H9 (cell line): ENCODE measurements around the gene MMP23B. TPM values are rescaled to one million over a fixed set of nuclear protein-coding genes. Genes with fewer than 3 reads are reported as not detected.
A peak's percentile ranks its signal among the peaks of the same experiment; 100 is the strongest.

Experiments used
- DNase-seq: peaks from one replicate; pipeline ENCODE4 v3.0.0-alpha.2; 2017
- H2AFZ ChIP-seq: one replicate; pipeline ENCODE4 v1.6.1; 2013; ENCODE audit warnings: mild to moderate bottlenecking, low read length, control low read depth, moderate library complexity
- H2AK5ac ChIP-seq: 2 replicates; pipeline ENCODE4 v1.6.1; 2013; ENCODE audit warnings: low read length, control low read depth, mixed read lengths; ENCODE audit not compliant: insufficient read length
- H2BK120ac ChIP-seq: one replicate; pipeline ENCODE4 v1.6.1; 2013; ENCODE audit warnings: low read depth, mild to moderate bottlenecking, low read length, control low read depth, inconsistent platforms; ENCODE audit not compliant: poor library complexity, severe bottlenecking
- H2BK12ac ChIP-seq: 2 replicates; pipeline ENCODE4 v1.6.1; 2013; ENCODE audit warnings: low read length, control low read depth, mixed read lengths, low read depth; ENCODE audit not compliant: insufficient read length
- H2BK15ac ChIP-seq: 2 replicates; pipeline ENCODE4 v1.6.1; 2013; ENCODE audit warnings: low read depth, low read length, control low read depth
- H2BK20ac ChIP-seq: one replicate; pipeline ENCODE4 v1.6.1; 2013; ENCODE audit warnings: low read depth, mild to moderate bottlenecking, low read length, control low read depth, inconsistent platforms; ENCODE audit not compliant: poor library complexity, severe bottlenecking
- H2BK5ac ChIP-seq: 2 replicates; pipeline ENCODE4 v1.6.1; 2013; ENCODE audit warnings: low read length, control low read depth, mixed read lengths; ENCODE audit not compliant: insufficient read length
- H3K14ac ChIP-seq: 2 replicates; pipeline ENCODE4 v1.6.1; 2013; ENCODE audit warnings: low read length, control low read depth; ENCODE audit not compliant: insufficient read depth
- H3K18ac ChIP-seq: 2 replicates; pipeline ENCODE4 v1.6.1; 2013; ENCODE audit warnings: low read depth, mild to moderate bottlenecking, mixed read lengths, low read length, control low read depth; ENCODE audit not compliant: insufficient read length
- H3K23ac ChIP-seq: 2 replicates; pipeline ENCODE4 v1.6.1; 2013; ENCODE audit warnings: low read length, control low read depth, mixed read lengths, low read depth; ENCODE audit not compliant: insufficient read length
- H3K23me2 ChIP-seq: 2 replicates; pipeline ENCODE4 v1.6.1; 2013; ENCODE audit warnings: low read depth, mild to moderate bottlenecking, mixed read lengths, low read length, control low read depth; ENCODE audit not compliant: insufficient read length, poor library complexity, severe bottlenecking
- H3K27ac ChIP-seq: 2 replicates; pipeline ENCODE4 v1.5.1; 2013; ENCODE audit warnings: low read length, control low read depth, mixed read lengths, low read depth; ENCODE audit not compliant: insufficient read length
- H3K27me3 ChIP-seq: 2 replicates; pipeline ENCODE4 v1.6.1; 2013; ENCODE audit warnings: low read length, control low read depth, inconsistent platforms; ENCODE audit not compliant: insufficient read depth
- H3K4ac ChIP-seq: 2 replicates; pipeline ENCODE4 v1.6.1; 2013; ENCODE audit warnings: low read depth, mild to moderate bottlenecking, control low read depth, inconsistent platforms, low read length, moderate library complexity
- H3K4me1 ChIP-seq: 2 replicates; pipeline ENCODE4 v1.6.1; 2013; ENCODE audit warnings: low read length, control low read depth, inconsistent platforms; ENCODE audit not compliant: insufficient read depth
- H3K4me2 ChIP-seq: 2 replicates; pipeline ENCODE4 v1.6.1; 2013; ENCODE audit warnings: low read length, control low read depth, mixed read lengths; ENCODE audit not compliant: insufficient read length, insufficient read depth
- H3K56ac ChIP-seq: 2 replicates; pipeline ENCODE4 v1.6.1; 2013; ENCODE audit warnings: low read depth, mild to moderate bottlenecking, mixed read lengths, low read length, control low read depth; ENCODE audit not compliant: insufficient read length
- H3K79me1 ChIP-seq: 2 replicates; pipeline ENCODE4 v1.6.1; 2013; ENCODE audit warnings: low read depth, mild to moderate bottlenecking, moderate library complexity, low read length, control low read depth, inconsistent platforms; ENCODE audit not compliant: insufficient read depth, poor library complexity, severe bottlenecking
- H3K79me2 ChIP-seq: 2 replicates; pipeline ENCODE4 v1.6.1; 2013; ENCODE audit warnings: low read length, control low read depth, inconsistent platforms; ENCODE audit not compliant: insufficient read depth
- H3K9ac ChIP-seq: 2 replicates; pipeline ENCODE4 v1.6.1; 2013; ENCODE audit warnings: low read length, control low read depth, mixed read lengths; ENCODE audit not compliant: insufficient read length; ENCODE audit errors: extremely low read depth
- H3K9me3 ChIP-seq: one replicate; pipeline ENCODE4 v1.6.1; 2013; ENCODE audit warnings: low read depth, low read length, inconsistent platforms; ENCODE audit not compliant: control insufficient read depth
- H3T11ph ChIP-seq: one replicate; pipeline ENCODE4 v1.6.1; 2013; ENCODE audit warnings: mild to moderate bottlenecking, low read length, control low read depth, inconsistent platforms
- H4K20me1 ChIP-seq: one replicate; pipeline ENCODE4 v1.6.1; 2013; ENCODE audit not compliant: control insufficient read depth, insufficient read length, insufficient read depth
- H4K5ac ChIP-seq: 2 replicates; pipeline ENCODE4 v1.6.1; 2013; ENCODE audit warnings: low read depth, mild to moderate bottlenecking, mixed read lengths, low read length, control low read depth; ENCODE audit not compliant: insufficient read length
- H4K8ac ChIP-seq: replicated peaks from 2 replicates; pipeline ENCODE4 v1.6.1; 2013; ENCODE audit warnings: low read length, control low read depth, mixed read lengths, low read depth; ENCODE audit not compliant: insufficient read length
- H4K91ac ChIP-seq: 2 replicates; pipeline ENCODE4 v1.6.1; 2013; ENCODE audit warnings: low read depth, mild to moderate bottlenecking, moderate library complexity, mixed read lengths, low read length, control low read depth; ENCODE audit not compliant: insufficient read length
- H3K27ac Mint-ChIP-seq, 3 experiments: 2 replicates in 2 of 3; 3 replicates in 1 of 3; pipeline ENCODE4 v1.8.0; 2020 to 2021; ENCODE audit warnings: mixed read lengths in 3 of 3, mild to moderate bottlenecking in 1 of 3, moderate library complexity in 1 of 3
- H3K27me3 Mint-ChIP-seq: 2 replicates; pipeline ENCODE4 v1.8.0; 2021; ENCODE audit warnings: low read depth, mild to moderate bottlenecking, moderate library complexity, mixed read lengths
- H3K36me3 Mint-ChIP-seq, 3 experiments: 2 replicates in 2 of 3; 3 replicates in 1 of 3; pipeline ENCODE4 v1.8.0; 2020 to 2021; ENCODE audit warnings: low read depth in 3 of 3, mixed read lengths in 3 of 3; ENCODE audit not compliant: insufficient read depth in 1 of 3
- H3K4me1 Mint-ChIP-seq, 2 experiments: 2 replicates each; pipeline ENCODE4 v1.8.0; 2020; ENCODE audit warnings: mixed read lengths in 2 of 2
- H3K4me3 Mint-ChIP-seq, 2 experiments: 2 replicates in 1 of 2; 3 replicates in 1 of 2; pipeline ENCODE4 v1.8.0; 2020 to 2021; ENCODE audit warnings: mild to moderate bottlenecking in 2 of 2, mixed read lengths in 2 of 2, moderate library complexity in 1 of 2
- H3K9me3 Mint-ChIP-seq, 2 experiments: 2 replicates in 1 of 2; 3 replicates in 1 of 2; pipeline ENCODE4 v1.8.0; 2020; ENCODE audit warnings: mild to moderate bottlenecking in 2 of 2, mixed read lengths in 2 of 2, moderate library complexity in 1 of 2
- CTCF ChIP-seq: fragments of 200-600 bp; sonication (generic); conservative IDR thresholded peaks from 3 replicates; pipeline ENCODE4 v1.8.0; 2021; ENCODE audit warnings: antibody characterized with exemption, mild to moderate bottlenecking
- WGBS: extraction: QIAGEN DNeasy Blood & Tissue Kit; methylation state at CpG from one replicate; pipeline ENCODE4 v1.1.7; 2013; ENCODE audit warnings: missing lambda C conversion rate, low lambda C conversion rate, mixed read lengths; ENCODE audit not compliant: insufficient read length; ENCODE audit errors: extremely low coverage; 5-methylcytosine and 5-hydroxymethylcytosine counted together
- total RNA-seq: library from RNA; stranded (reverse); gene quantifications from 2 replicates; pipeline ENCODE4 v1.2.1, GENCODE V29; 2021

MMP23B gene
- total RNA-seq, 1 experiment from 2014 or later, result 12.5 TPM

DNA sequence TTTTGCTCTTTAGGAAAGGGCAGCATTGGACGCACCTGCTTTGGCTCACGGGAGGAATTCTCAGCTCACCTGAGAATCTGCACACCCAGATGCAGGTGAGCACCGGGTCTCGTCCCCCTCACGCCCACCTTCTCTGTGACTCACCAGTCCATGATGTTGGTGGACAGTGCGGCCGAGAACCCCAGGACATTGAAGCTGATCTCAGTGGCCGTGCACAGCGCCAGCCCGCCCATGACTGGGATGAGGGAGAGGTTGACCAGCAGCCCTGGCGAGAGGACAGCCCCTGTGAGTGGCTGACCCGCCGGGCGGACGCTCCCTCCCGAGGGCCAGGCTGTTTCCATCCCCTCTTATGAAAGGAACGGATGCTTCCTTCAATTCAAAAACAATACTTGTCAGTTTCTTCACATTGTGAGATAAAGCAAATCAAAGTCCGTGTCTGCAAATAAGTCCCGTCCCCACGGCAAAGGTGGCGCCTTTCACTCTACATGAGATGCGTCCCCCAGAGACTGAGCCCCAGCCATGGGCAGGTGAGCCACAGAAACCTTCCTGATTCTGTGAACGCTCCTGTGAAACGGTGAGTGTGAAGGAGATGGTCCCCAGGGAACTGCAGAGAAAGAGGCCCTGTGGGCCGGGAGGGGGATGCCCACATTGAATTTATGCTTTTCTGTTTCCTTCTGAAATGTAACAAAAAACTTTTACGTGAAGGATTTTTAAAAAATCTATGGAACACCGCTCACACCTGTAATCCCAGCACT, 39.6 kb downstream of the MMP23B start:
- no peak overlapping the region for H3K4ac ChIP-seq
- no peaks in the 10 kb centered on the region for H3K27me3 ChIP-seq
- no peaks in the 10 kb centered on the region for H3K79me1 ChIP-seq
- H2BK15ac ChIP-seq, result no peak overlapping the region
- no peak for DNase-seq
- no CpG with 5 or more reads among the region's 27 CpGs for WGBS
- no peak overlapping the region for H3K4me2 ChIP-seq
- no peak overlapping the region for H4K91ac ChIP-seq
- no peak overlapping the region for H2AK5ac ChIP-seq
- H3K9ac ChIP-seq, result no peak overlapping the region
- H3T11ph ChIP-seq, result no peak overlapping the region
- no peak overlapping the region for H3K23ac ChIP-seq
- H3K27ac ChIP-seq, result no peak overlapping the region
- Mint-ChIP-seq H3K4me1 (no peaks in the 10 kb centered on the region), H3K36me3 (peaks cover 10 to 42% (median 38%) of the 10 kb centered on the region in 3 experiments; a peak in 6 of 7 replicates), H3K27me3 (no peaks in the 10 kb centered on the region), H3K27ac (peak overlapping the region in 2 of 3 experiments; percentile 44 to 53; a peak in 2 of 7 replicates), H3K9me3 (no peaks in the 10 kb centered on the region), H3K4me3 (no peak overlapping the region)
- no peak overlapping the region for H3K56ac ChIP-seq
- no peak overlapping the region for H4K8ac ChIP-seq
- H3K18ac ChIP-seq, result no peak overlapping the region
- H2BK12ac ChIP-seq, result no peak overlapping the region
- H3K23me2 ChIP-seq, result no peaks in the 10 kb centered on the region
- H3K4me1 ChIP-seq, result no peaks in the 10 kb centered on the region
- no peak overlapping the region for H3K14ac ChIP-seq
- no peaks in the 10 kb centered on the region for H3K79me2 ChIP-seq
- H2AFZ ChIP-seq, result no peak overlapping the region
- H4K20me1 ChIP-seq, result no peaks in the 10 kb centered on the region
- no peak overlapping the region for H2BK120ac ChIP-seq
- no peak overlapping the region for H2BK5ac ChIP-seq
- H4K5ac ChIP-seq, result no peak overlapping the region
- TF ChIP-seq CTCF, result no peak
- H3K9me3 ChIP-seq, result no peaks in the 10 kb centered on the region
- H2BK20ac ChIP-seq, result no peak overlapping the region
